Osteocyte (in vitro differentiated cells): ENCODE results near the gene MOB3A. TPM values are rescaled to one million over a fixed set of nuclear protein-coding genes. Genes with fewer than 3 reads are reported as not detected.
A peak's percentile ranks its signal among the peaks of the same experiment; 100 is the strongest.
"Not testable (repeated sequence)": the region's sequence is repeated elsewhere in the genome, so short reads cannot be mapped to it uniquely, and the experiment has no call there.

Experiments used
- DNase-seq: peaks from one replicate; pipeline ENCODE4 v3.0.0; 2021; ENCODE audit warnings: mixed read lengths; ENCODE audit not compliant: unreplicated experiment; ENCODE audit errors: extremely low spot score
- H3K27ac Mint-ChIP-seq: one replicate; pipeline ENCODE4 v1.8.0; 2021; ENCODE audit warnings: mild to moderate bottlenecking, mixed read lengths; ENCODE audit not compliant: unreplicated experiment
- H3K27me3 Mint-ChIP-seq: one replicate; pipeline ENCODE4 v1.8.0; 2021; ENCODE audit warnings: mixed read lengths; ENCODE audit not compliant: unreplicated experiment
- H3K36me3 Mint-ChIP-seq: one replicate; pipeline ENCODE4 v1.8.0; 2021; ENCODE audit warnings: mixed read lengths; ENCODE audit not compliant: unreplicated experiment
- H3K4me1 Mint-ChIP-seq: one replicate; pipeline ENCODE4 v1.8.0; 2021; ENCODE audit warnings: mixed read lengths; ENCODE audit not compliant: unreplicated experiment
- H3K4me3 Mint-ChIP-seq: one replicate; pipeline ENCODE4 v1.8.0; 2021; ENCODE audit warnings: mild to moderate bottlenecking, moderate library complexity, mixed read lengths; ENCODE audit not compliant: unreplicated experiment
- H3K9me3 Mint-ChIP-seq: one replicate; pipeline ENCODE4 v1.8.0; 2021; ENCODE audit warnings: mixed read lengths; ENCODE audit not compliant: unreplicated experiment
- total RNA-seq: library from RNA; stranded (reverse); gene quantifications from 2 replicates; pipeline ENCODE4 v1.2.1, GENCODE V29; 2021
- TF ChIP-seq, protein P1 (sequence below): fragments of 200-600 bp; sonication (generic); IDR thresholded peaks from 2 replicates; pipeline ENCODE4 v1.5.0; 2021; ENCODE audit warnings: antibody characterized with exemption, mild to moderate bottlenecking, moderate library complexity

MOB3A gene
- total RNA-seq, 1 donor from 2014 or later: 50.6 TPM

DNA sequence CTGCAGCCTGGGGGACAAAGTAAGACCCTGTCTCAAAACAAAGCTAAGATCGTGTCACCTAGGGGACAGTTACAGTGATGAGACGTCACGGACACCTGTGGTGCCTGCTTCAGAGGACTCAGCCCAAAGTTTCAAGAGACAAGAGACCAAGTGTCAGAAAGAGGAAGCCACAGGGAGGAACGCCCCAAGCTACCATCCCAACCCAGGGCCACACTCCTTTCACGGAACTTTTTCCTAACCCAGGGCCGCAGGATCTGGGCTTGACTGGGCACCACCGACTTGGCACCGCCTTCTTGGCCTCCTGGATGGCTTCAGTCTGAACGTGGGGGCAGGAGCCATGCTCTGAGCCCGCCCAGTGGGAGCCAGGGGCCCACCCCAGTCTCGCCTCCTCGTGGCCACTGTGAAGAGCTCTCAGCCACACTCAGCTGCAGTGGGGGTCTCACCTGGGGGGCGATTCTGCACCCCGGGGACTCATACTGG is 8.5 kb downstream of the MOB3A start:
- DNase-seq: no peak
- Mint-ChIP-seq H3K27ac (peak overlapping the region; percentile 60), H3K36me3 (peaks cover 6% of the 10 kb centered on the region), H3K4me1 (peaks cover 42% of the 10 kb centered on the region), H3K9me3 (no peaks in the 10 kb centered on the region), H3K27me3 (no peaks in the 10 kb centered on the region), H3K4me3 (no peak overlapping the region)
- TF ChIP-seq, protein P1, sequence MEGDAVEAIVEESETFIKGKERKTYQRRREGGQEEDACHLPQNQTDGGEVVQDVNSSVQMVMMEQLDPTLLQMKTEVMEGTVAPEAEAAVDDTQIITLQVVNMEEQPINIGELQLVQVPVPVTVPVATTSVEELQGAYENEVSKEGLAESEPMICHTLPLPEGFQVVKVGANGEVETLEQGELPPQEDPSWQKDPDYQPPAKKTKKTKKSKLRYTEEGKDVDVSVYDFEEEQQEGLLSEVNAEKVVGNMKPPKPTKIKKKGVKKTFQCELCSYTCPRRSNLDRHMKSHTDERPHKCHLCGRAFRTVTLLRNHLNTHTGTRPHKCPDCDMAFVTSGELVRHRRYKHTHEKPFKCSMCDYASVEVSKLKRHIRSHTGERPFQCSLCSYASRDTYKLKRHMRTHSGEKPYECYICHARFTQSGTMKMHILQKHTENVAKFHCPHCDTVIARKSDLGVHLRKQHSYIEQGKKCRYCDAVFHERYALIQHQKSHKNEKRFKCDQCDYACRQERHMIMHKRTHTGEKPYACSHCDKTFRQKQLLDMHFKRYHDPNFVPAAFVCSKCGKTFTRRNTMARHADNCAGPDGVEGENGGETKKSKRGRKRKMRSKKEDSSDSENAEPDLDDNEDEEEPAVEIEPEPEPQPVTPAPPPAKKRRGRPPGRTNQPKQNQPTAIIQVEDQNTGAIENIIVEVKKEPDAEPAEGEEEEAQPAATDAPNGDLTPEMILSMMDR: no peak

DNA sequence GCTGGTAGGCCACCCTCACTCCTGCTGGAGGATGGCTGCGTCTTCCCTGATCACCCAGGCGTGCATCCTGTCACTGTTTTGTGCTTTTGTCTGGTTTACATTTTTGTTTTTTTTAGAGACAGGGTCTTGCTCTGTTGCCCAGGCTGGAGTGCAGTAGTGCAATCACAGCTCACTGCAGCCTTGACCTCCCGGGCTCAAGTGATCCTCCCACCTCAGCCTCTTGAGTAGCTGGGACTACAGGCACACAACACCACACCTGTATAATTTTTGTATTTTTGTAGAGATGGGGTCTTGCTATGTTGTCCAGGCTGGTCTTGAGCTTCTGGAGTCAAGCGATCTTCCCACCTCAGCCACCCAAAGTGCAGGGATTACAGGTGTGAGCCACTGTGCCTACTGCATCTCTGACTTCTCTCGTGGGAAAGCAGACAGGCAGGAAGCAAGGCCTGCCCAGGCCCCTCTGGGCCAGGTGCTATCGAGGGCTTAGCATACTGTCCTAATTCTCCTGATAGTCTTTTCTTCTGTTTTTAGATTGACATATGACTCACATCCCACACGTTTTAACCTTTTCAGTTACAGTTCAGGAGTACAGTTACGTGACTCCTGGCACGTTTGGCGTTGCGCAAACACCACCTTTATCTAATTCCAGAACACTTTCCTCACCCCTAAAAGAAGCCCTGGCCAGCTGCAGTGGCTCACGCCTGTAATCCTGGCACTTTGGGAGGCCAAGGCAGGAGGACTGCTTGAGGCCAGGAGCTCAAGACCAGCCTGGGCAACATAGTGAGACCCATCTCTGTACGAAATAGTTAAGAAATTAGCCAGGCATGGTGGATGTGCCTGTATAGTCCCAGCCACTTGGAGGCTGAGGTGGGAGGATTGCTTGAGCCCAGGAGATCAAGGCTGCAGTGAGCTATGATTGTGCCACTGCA is 9.2 kb downstream of the MOB3A start:
- H3K36me3 Mint-ChIP-seq, DNase-seq, H3K27me3 Mint-ChIP-seq, H3K4me3 Mint-ChIP-seq, H3K9me3 Mint-ChIP-seq: not testable (repeated sequence)
- Mint-ChIP-seq H3K27ac (peak overlapping the region; percentile 60), H3K4me1 (peaks cover 42% of the 10 kb centered on the region)

DNA sequence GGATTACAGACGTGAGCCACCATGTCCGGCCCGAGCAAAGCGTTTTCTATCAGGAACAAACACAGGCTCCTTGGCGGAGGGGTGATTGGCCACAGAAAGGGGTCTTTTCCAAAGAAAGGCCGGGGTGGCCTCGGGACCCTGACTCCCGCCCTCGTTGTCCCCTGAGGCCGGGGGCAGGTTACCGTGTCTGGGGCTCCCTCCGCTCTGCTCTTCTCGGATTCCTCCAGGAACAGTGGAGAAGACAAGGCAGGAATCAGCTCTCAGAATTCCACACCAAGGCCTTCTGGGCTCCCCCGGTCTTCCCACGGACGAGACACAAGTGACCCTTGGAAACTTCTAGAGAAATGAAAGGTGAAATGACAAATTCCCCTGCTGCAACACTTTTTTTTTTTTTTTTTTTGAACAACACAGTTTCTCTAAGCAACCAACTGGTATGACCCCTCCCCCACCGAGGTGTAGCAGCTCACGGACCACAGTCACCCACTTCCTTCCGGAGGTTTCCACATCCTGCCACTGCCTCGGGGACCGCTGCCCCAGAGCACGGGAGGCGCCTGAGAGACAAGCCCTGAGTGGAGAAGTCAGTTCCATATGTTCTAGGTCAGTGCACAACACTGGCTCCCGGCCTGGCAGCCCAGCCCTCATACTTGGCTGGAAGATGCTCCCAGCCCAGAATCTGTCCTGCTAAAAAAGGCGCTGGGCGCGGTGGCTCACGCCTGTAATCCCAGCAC is 11.0 kb downstream of the MOB3A start:
- Mint-ChIP-seq H3K4me3 (no peak overlapping the region), H3K4me1 (peaks cover 31% of the 10 kb centered on the region), H3K27me3 (no peaks in the 10 kb centered on the region), H3K36me3 (peaks cover 8% of the 10 kb centered on the region), H3K27ac (peak overlapping the region; percentile 78), H3K9me3 (no peaks in the 10 kb centered on the region)
- DNase-seq: no peak
- TF ChIP-seq, protein P1: no peak

DNA sequence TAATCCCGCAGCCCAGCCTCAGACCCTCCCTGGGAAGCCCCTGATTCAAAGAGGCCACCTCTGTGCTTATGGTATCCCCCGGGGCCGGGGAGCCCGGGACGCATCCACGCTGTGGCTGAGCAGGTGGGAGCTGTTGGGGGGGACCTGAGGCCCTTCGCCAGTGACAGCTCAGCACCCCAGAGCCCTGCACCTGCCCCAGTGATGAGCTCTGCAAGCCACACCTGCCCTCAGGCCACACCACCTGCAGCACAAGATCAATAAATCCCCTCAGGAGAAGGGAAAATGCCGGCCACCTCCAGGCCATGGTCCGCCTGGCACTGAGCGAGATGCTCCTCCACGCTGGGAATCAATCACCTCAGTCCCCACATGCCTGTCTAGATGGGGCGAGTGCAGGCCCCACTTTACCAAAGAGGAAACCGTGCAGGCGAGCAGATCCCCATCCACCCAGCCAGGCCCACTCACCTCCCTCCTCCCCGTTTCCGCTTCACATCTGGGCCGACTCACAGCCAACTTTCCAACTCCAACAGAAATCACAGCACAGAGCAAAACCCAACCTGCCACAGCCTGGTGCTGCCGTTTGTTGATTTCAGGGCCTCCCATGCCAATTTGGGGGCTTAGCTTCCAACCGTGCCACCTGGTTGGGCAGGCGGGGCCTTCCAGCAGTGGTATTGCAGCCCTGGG is 12.8 kb downstream of the MOB3A start:
- Mint-ChIP-seq H3K4me1 (peaks cover 16% of the 10 kb centered on the region), H3K9me3 (no peaks in the 10 kb centered on the region), H3K4me3 (no peak overlapping the region), H3K27me3 (no peaks in the 10 kb centered on the region), H3K27ac (no peak overlapping the region), H3K36me3 (peaks cover 11% of the 10 kb centered on the region)
- TF ChIP-seq, protein P1: no peak
- no peak for DNase-seq

DNA sequence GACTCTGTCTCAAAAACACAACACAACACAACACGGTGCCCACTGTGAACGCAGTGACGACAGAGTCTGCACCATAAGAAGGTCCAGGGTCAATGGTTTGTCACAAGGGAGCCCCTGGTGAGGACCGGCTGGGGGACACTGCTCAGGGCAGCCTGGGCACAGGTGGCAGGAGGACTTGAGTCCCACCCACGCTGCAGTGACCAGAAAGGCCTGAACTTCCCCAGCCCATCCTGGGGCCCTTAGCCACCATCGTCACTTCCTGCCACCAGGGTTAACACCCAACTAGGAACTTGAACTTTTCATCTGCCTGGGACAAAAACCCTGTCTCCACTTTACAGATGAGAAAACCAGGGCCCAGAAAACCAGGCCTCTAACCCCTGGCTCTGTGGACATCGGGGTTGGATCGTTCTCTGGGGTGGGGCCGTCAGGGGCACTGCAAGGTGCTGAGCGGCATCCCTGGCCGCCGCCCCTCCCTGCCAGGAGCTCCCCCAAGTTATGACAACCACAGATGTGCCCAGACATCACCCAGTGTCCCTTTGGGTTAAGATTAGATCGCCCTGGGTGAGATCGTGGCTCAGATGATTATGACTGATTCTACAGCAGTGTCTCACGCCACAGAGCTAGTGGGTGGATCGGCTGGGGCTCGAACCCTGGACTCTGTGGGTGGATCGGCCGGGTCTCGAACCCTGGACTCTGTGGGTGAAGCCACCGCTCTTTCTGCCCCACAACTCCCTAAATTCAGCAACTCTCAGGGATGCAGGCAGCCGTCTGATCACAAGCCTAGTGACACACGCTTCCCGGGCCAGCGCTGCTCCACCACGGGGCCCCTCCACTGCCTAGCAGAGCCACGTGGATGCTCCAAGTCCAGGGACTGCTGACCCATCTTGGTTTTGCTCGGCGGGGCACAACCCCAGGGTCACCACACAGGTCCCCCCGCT is 14.0 kb downstream of the MOB3A start:
- H3K27me3 Mint-ChIP-seq: no peaks in the 10 kb centered on the region
- TF ChIP-seq, protein P1: no peak
- H3K4me3 Mint-ChIP-seq: no peak overlapping the region
- H3K27ac Mint-ChIP-seq: no peak overlapping the region
- no peak for DNase-seq
- peaks cover 12% of the 10 kb centered on the region for H3K4me1 Mint-ChIP-seq
- no peaks in the 10 kb centered on the region for H3K9me3 Mint-ChIP-seq
- peaks cover 10% of the 10 kb centered on the region for H3K36me3 Mint-ChIP-seq
